GM12801 (cell line): ENCODE data around the gene GHITM.

ENCODE experiments used
- TF ChIP-seq, protein P1 (sequence below): IDR thresholded peaks from one replicate; pipeline ENCODE4 v1.5.1; 2011; ENCODE audit warnings: control low read depth; ENCODE audit not compliant: insufficient read length; ENCODE audit errors: extremely low read depth

Gene GHITM

GRCh38 chr10:84114088-84114667 lies 25.1 kb upstream of the GHITM start:
- TF ChIP-seq, protein P1, sequence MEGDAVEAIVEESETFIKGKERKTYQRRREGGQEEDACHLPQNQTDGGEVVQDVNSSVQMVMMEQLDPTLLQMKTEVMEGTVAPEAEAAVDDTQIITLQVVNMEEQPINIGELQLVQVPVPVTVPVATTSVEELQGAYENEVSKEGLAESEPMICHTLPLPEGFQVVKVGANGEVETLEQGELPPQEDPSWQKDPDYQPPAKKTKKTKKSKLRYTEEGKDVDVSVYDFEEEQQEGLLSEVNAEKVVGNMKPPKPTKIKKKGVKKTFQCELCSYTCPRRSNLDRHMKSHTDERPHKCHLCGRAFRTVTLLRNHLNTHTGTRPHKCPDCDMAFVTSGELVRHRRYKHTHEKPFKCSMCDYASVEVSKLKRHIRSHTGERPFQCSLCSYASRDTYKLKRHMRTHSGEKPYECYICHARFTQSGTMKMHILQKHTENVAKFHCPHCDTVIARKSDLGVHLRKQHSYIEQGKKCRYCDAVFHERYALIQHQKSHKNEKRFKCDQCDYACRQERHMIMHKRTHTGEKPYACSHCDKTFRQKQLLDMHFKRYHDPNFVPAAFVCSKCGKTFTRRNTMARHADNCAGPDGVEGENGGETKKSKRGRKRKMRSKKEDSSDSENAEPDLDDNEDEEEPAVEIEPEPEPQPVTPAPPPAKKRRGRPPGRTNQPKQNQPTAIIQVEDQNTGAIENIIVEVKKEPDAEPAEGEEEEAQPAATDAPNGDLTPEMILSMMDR, result no peak

- TF ChIP-seq, protein P1, result no peak
Measured at GRCh38 chr10:84117686-84118394, 21.5 kb upstream of the GHITM start.

- TF ChIP-seq, protein P1, result no peak
Measured at GRCh38 chr10:84118395-84119006, 20.8 kb upstream of the GHITM start.

DNA sequence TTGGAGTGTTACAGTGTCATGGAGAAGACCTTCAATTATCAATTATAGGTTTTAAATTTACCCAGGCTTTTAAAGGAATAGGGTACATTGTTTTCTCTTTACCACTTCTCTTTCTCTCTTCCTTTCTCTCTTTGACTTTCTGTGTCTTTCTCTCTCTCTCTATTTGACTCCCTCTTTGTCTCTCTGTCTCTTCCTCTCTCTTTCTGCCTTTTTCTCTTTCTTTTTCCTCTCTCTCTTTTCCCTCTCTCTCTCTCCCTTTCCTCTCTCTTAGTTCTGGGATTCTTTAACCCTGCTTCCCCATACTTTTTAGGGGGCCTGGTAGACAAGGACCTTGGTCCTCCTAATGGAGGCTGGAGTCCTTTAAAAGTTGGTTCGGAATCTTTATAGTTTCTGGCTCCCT lies 15.9 kb upstream of the GHITM start:
- TF ChIP-seq, protein P1, result no peak

DNA sequence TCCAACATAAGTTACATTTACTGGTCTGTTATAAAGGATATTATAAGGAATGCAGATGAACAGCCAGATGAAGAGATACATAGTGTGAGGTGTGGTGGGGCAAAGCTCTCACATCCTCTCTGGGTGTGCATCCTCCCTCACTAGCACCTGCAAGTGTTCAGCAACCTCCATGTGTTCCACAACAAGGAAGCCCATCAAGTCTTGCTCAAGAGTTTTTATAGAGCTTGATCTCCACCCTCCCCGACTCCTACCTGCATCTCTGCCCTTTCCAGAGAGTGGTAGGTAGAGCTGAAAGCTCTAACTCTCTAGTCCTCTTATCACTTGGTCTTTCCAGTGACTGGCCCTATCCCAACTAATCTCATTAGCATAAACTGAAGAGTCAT lies 12.5 kb upstream of the GHITM start:
- TF ChIP-seq, protein P1, result no peak

GRCh38 chr10:84135836-84136235 lies 3.5 kb upstream of the GHITM start:
- TF ChIP-seq, protein P1, result no peak

GRCh38 chr10:84137811-84138210 lies 1.5 kb upstream of the GHITM start:
- TF ChIP-seq, protein P1, result no peak
